BLaER1 treated with 17β-estradiol and CSF1 and Interleukin-3, amounts not matched to agents 10 nM and 100 nM (cell line): ENCODE measurements around the gene RGS3.

Source experiments
- H3K27ac ChIP-seq, 11 experiments: shearing (Covaris generic); formaldehyde crosslinking; 2 replicates each; pipeline ENCODE4 v1.8.1; 2022
- H3K27me3 ChIP-seq, 11 experiments: shearing (Covaris generic); formaldehyde crosslinking; 2 replicates each; pipeline ENCODE4 v1.8.1; 2022
- H3K36me3 ChIP-seq, 11 experiments: shearing (Covaris generic); formaldehyde crosslinking; 2 replicates each; pipeline ENCODE4 v1.8.1; 2022
- H3K4me1 ChIP-seq, 10 experiments: shearing (Covaris generic); formaldehyde crosslinking; 2 replicates each; pipeline ENCODE4 v1.8.1; 2022
- H3K4me2 ChIP-seq, 11 experiments: shearing (Covaris generic); formaldehyde crosslinking; 2 replicates each; pipeline ENCODE4 v1.8.1; 2022
- H3K4me3 ChIP-seq, 10 experiments: shearing (Covaris generic); formaldehyde crosslinking; 2 replicates each; pipeline ENCODE4 v1.8.1; 2022
- H3K9ac ChIP-seq, 11 experiments: shearing (Covaris generic); formaldehyde crosslinking; 2 replicates each; pipeline ENCODE4 v1.8.1; 2022
- H3K9me3 ChIP-seq, 11 experiments: shearing (Covaris generic); formaldehyde crosslinking; replicated peaks in 1 of 11; 2 replicates each; pipeline ENCODE4 v1.8.1; 2022
- H4K20me1 ChIP-seq, 11 experiments: shearing (Covaris generic); formaldehyde crosslinking; 2 replicates each; pipeline ENCODE4 v1.8.1; 2022
- Cebpa-rat ChIP-seq, 11 experiments: shearing (Covaris generic); IDR thresholded peaks; 2 replicates each; pipeline ENCODE4 v1.8.1; 2022

Gene RGS3

DNA sequence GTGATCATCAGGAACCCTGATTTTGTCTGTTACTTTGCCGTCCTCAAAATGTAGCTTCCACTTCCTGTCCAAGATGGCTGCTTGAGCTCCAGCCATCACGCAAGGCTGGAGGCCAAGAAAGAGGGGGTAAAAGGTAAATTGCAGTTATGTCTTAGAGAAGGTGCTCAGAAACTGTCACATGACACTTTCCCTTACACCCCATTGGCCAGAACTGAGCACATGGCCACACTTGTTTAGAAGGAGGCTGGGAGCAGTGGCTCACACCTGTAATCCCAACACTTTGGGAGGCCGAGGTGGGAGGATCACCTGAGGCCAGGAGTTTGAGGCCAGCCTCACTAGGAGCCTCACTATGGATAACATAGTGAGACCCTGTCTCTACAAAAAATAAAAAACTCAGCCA, 140.9 kb downstream of the RGS3 start:
- TF ChIP-seq Cebpa-rat (IDR thresholded peaks at IDR 0.05) = no peak
- no peak overlapping the region for H3K9ac ChIP-seq
- no peaks in the 10 kb centered on the region for H3K36me3 ChIP-seq
- peak overlapping the region in 1 of 11 experiments; percentile 27; a peak in 1 of 22 replicates for H3K27ac ChIP-seq
- peak overlapping the region in 3 of 11 experiments; percentile 75 to 80 (median 79); a peak in 4 of 22 replicates for H3K4me2 ChIP-seq
- no peaks in the 10 kb centered on the region for H3K9me3 ChIP-seq
- no peak overlapping the region for H3K4me3 ChIP-seq
- no peaks in the 10 kb centered on the region for H3K27me3 ChIP-seq
- peaks cover 33 to 54% (median 44%) of the 10 kb centered on the region in 10 experiments for H3K4me1 ChIP-seq
- H4K20me1 ChIP-seq = no peaks in the 10 kb centered on the region

DNA sequence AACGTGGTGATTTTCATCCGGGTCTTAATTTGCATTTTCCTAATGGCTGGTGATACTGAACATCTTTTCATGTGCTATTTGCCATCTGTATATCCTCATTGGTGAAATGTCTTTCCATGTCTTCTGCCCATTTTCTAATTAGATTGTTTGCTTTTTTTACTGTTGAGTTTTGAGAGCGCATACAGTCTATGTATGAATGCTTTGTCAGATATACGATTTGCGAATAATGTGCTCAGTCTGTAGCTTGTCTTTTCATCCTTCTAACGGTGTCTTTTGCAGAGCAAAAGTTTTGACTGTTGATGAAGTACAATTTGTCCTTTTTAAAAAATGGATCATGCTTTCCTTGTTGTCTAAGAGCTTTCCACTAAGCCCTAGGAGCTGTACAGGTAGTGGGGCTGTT, 143.0 kb downstream of the RGS3 start:
- H3K27me3 ChIP-seq = no peaks in the 10 kb centered on the region
- no peak overlapping the region for H3K4me3 ChIP-seq
- H3K27ac ChIP-seq = no peak overlapping the region
- no peak overlapping the region for H3K4me2 ChIP-seq
- H4K20me1 ChIP-seq = no peaks in the 10 kb centered on the region
- no peak overlapping the region for H3K9ac ChIP-seq
- TF ChIP-seq Cebpa-rat (IDR thresholded peaks at IDR 0.05) = no peak
- H3K4me1 ChIP-seq = peaks cover 22 to 38% (median 27%) of the 10 kb centered on the region in 10 experiments
- no peaks in the 10 kb centered on the region for H3K36me3 ChIP-seq
- no peaks in the 10 kb centered on the region for H3K9me3 ChIP-seq

DNA sequence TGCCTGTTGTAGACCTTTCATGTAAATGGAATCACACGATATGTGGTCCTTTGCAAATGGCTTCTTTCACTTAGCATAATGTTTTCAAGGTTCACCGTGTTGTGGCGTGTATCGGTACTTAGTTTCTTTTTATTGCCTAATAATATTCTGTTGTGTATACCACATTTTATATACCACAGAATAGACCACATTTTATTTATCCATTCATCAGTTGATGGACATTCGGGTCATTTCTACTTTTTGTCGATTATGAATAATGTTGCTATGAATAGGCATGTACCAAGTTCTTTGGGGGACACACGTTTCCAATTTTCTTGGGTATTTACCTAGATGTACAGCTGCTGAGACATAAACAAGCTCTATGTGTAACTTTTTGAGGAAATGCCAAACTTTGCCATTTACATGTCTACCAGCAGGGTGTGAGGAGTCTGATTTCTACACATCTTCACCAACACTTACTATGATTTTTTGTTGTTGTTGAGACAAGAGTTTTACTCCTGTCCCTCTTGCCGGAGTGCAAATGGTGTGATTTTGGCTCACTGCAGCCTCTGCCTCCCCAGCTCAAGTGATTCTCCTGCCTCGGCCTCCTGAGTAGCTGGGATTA, 144.7 kb downstream of the RGS3 start:
- Histone ChIP-seq H3K27me3 (no peaks in the 10 kb centered on the region), H3K9me3 (no peaks in the 10 kb centered on the region), H4K20me1 (no peaks in the 10 kb centered on the region), H3K4me3 (no peak overlapping the region), H3K4me1 (peaks cover 5 to 30% (median 17%) of the 10 kb centered on the region in 10 experiments; a peak in 19 of 20 replicates), H3K27ac (no peak overlapping the region), H3K9ac (no peak overlapping the region), H3K4me2 (no peak overlapping the region), H3K36me3 (no peaks in the 10 kb centered on the region)
- TF ChIP-seq Cebpa-rat (IDR thresholded peaks at IDR 0.05) = no peak

DNA sequence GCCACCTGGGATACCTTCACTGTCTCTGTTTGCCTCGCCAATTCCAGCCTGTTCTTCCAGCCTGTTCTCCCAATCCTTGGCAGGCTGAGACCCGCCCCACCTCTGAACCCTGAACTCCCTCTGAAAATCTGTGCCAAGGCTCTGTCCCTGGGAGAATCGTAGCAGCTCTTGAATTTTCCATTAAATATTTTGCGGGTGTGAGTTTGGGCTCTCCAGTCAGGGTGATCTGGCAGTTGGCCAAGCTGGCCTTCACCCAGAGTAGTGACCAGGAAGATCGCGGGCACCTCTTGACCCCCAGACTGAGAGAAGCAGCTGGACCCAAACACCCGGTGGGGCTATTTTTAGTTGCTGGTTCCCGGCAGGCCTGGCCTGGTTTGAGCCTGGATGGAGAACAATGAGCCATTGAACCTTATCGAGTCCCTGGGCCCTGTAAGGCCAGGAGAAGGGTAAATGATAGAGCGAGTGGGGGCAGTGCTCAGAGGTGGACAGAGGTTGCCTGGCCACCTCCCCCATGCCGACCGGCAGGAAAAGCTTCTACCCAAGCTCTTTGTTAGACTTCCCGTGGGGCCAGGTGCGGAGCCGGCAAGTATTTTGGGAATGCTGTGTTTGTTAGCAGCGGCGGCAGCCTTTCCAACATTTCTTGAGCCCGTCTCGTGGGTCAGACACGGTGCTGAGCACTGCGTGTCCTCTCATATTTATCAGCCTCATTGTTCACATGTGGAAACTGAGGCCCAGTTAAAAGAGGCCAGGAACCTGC, 146.2 kb downstream of the RGS3 start:
- no peak for TF ChIP-seq Cebpa-rat (IDR thresholded peaks at IDR 0.05)
- H3K36me3 ChIP-seq = no peaks in the 10 kb centered on the region
- H3K9ac ChIP-seq = no peak overlapping the region

DNA sequence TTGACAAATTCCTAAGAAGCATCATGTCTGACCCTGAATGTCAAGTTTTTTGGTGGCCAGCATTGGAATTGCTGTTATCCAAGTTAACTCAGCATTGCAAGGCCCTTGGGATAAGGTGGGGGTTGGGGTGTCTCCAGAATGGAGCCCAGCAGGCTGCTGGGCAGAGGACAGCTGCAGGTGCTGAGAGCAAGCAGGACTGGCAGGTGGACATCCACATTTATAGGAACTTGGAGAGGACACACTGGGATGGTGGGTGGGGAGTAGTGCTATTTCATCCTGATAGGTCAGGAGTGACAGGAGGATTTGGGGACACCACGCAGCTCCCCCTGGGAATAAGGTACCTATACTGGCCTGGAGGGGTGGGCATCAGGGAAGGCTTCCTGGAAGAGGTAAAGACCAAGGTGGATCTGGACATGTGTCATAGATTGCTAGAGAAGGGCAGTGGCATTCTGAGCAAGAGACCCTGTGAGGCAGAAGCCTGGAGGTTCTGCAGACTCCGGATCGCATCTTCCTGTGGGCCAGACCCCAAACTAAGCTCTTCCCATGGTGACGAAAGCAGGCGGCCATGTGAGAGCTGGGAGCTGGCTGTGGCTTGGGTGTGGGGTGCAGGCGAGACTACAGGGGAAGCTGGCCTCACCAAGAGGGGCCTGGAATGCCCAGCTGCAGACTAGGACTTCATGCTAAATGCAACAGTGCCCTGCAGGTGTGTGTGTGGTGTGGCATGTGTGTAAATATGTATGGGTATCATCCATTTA, 148.1 kb downstream of the RGS3 start:
- no peaks in the 10 kb centered on the region for H3K36me3 ChIP-seq
- H4K20me1 ChIP-seq = no peaks in the 10 kb centered on the region
- H3K4me1 ChIP-seq = peaks cover 23 to 42% (median 36%) of the 10 kb centered on the region in 10 experiments
- H3K4me2 ChIP-seq = no peak overlapping the region
- H3K27me3 ChIP-seq = no peaks in the 10 kb centered on the region
- H3K27ac ChIP-seq = no peak overlapping the region
- no peak for TF ChIP-seq Cebpa-rat (IDR thresholded peaks at IDR 0.05)
- no peak overlapping the region for H3K4me3 ChIP-seq
- no peaks in the 10 kb centered on the region for H3K9me3 ChIP-seq
- H3K9ac ChIP-seq = no peak overlapping the region

More for the DNA sequence above, 146.2 kb downstream of the RGS3 start:
- Histone ChIP-seq H3K4me3 (no peak overlapping the region), H3K27me3 (no peaks in the 10 kb centered on the region), H3K4me1 (peaks cover 4 to 24% (median 17%) of the 10 kb centered on the region in 10 experiments), H3K9me3 (no peaks in the 10 kb centered on the region), H4K20me1 (no peaks in the 10 kb centered on the region), H3K27ac (no peak overlapping the region), H3K4me2 (no peak overlapping the region)

DNA sequence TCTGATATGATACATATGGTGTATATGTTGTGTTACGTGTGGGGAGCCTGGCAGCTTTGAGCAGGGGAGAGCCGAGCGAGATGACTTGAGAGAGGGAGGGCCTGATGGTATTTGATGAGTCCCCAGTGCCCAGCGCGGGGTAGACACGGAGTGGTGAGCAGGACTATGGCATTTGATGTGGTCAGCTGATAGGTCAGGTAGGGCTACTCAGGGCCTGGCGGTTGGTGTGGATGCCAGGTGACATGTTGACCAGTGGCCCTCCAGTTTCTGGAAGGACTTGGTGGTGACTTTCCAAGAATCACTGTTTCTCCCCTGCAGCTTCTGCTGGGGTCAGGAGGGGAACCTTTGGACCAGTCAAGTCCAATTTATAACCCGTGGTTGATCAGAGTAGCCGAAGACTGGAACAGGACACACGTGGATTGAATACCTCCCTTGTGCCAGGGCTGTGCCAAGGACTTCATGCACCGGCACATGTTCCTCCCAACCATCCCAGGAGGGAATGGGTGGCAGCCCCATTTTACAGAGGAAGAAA, 148.8 kb downstream of the RGS3 start:
- H3K4me1 ChIP-seq = peaks cover 29 to 49% (median 42%) of the 10 kb centered on the region in 10 experiments
- H3K9me3 ChIP-seq = no peaks in the 10 kb centered on the region
- H3K9ac ChIP-seq = no peak overlapping the region
- no peaks in the 10 kb centered on the region for H4K20me1 ChIP-seq
- no peaks in the 10 kb centered on the region for H3K27me3 ChIP-seq
- H3K4me3 ChIP-seq = no peak overlapping the region
- no peak overlapping the region for H3K27ac ChIP-seq
- TF ChIP-seq Cebpa-rat (IDR thresholded peaks at IDR 0.05) = no peak
- no peaks in the 10 kb centered on the region for H3K36me3 ChIP-seq
- H3K4me2 ChIP-seq = peak overlapping the region in 3 of 11 experiments; percentile 48 to 56 (median 53); a peak in 3 of 22 replicates

DNA sequence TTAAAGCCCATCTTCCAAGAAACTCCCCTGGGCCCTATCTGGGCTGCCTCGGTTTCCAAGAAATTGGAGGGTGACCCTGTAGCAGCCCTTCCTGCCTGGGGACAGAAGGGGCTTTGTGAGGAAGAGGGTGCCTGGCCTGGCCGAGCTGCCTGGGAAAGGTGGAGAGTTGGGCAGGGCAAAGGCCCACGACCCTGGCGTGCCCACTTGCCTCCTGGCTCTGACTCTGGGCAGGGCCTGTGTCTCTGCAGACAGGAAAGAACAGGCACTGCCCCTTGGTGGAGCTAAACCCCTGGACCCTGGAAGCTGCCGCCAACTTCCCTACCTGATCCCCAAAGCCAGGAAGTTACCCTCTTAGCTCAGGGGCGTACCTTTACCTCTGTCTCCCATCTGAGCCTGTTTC, 149.3 kb downstream of the RGS3 start:
- Histone ChIP-seq H3K4me3 (no peak overlapping the region), H4K20me1 (no peaks in the 10 kb centered on the region), H3K9me3 (no peaks in the 10 kb centered on the region), H3K4me2 (peak overlapping the region in 7 of 11 experiments; percentile 1 to 56 (median 44); a peak in 14 of 22 replicates), H3K27me3 (no peaks in the 10 kb centered on the region), H3K27ac (no peak overlapping the region), H3K4me1 (peaks cover 29 to 52% (median 43%) of the 10 kb centered on the region in 10 experiments), H3K36me3 (no peaks in the 10 kb centered on the region), H3K9ac (0 out of 22 replicates have a peak overlapping the region, but pooled peaks of 1 of the 11 experiments have one; percentile 2)
- no peak for TF ChIP-seq Cebpa-rat (IDR thresholded peaks at IDR 0.05)

DNA sequence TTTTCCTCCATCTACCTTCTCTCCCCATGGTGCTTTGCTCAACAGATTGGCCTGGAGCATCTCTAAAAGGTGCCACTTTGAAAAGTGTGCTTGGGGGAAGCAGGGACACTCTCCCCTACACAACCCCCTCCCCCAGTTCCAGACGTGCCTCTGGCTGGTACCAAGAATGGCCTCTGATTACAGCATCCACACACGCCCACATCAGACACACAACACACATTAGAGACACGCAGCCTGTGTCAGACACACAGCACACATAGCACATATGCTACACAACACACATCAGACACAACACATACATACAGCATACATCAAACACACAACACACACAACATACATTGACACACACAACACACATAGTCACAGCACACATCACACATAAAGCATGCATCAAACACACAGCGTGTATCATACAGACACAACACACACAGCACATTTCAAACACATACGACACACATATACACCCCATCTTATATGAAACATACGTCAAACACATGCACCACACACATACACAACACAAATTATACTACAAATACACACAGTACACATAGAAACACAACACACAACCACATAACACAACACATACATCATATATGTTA, 150.4 kb downstream of the RGS3 start:
- Histone ChIP-seq H3K9ac (no peak overlapping the region), H3K27me3 (no peaks in the 10 kb centered on the region), H3K4me1 (peaks cover 34 to 61% (median 52%) of the 10 kb centered on the region in 10 experiments), H3K4me2 (peak overlapping the region in 4 of 11 experiments; percentile 53 to 78 (median 59); a peak in 4 of 22 replicates), H3K4me3 (no peak overlapping the region), H3K9me3 (no peaks in the 10 kb centered on the region), H3K27ac (no peak overlapping the region), H4K20me1 (no peaks in the 10 kb centered on the region), H3K36me3 (no peaks in the 10 kb centered on the region)
- TF ChIP-seq Cebpa-rat (IDR thresholded peaks at IDR 0.05) = no peak
